Neural cell (in vitro differentiated cells): ENCODE data around the gene ACTR10.

Experiments used
- EZH2 ChIP-seq: fragments of 200-600, 300-800 bp; shearing (Covaris generic), sonication (generic); IDR thresholded peaks from 2 replicates; pipeline ENCODE4 v1.6.1; 2014; ENCODE audit warnings: antibody characterized with exemption, low read length, borderline replicate concordance, mild to moderate bottlenecking; ENCODE audit not compliant: insufficient read depth, poor library complexity, severe bottlenecking
- MXI1 ChIP-seq: fragments of 450-650 bp; conservative IDR thresholded peaks from 2 replicates; pipeline ENCODE4 v1.6.1; 2014; ENCODE audit warnings: antibody characterized with exemption, mild to moderate bottlenecking; ENCODE audit not compliant: poor library complexity, severe bottlenecking
- TF ChIP-seq, protein P1 (sequence below): fragments of 450-650 bp; IDR thresholded peaks from 2 replicates; pipeline ENCODE4 v1.5.1; 2014; ENCODE audit warnings: antibody characterized with exemption, mild to moderate bottlenecking, moderate library complexity; ENCODE audit not compliant: poor library complexity, severe bottlenecking
- TF ChIP-seq, protein P2 (sequence below): IDR thresholded peaks from 2 replicates; pipeline ENCODE4 v1.6.1; 2012; ENCODE audit warnings: borderline replicate concordance

DNA sequence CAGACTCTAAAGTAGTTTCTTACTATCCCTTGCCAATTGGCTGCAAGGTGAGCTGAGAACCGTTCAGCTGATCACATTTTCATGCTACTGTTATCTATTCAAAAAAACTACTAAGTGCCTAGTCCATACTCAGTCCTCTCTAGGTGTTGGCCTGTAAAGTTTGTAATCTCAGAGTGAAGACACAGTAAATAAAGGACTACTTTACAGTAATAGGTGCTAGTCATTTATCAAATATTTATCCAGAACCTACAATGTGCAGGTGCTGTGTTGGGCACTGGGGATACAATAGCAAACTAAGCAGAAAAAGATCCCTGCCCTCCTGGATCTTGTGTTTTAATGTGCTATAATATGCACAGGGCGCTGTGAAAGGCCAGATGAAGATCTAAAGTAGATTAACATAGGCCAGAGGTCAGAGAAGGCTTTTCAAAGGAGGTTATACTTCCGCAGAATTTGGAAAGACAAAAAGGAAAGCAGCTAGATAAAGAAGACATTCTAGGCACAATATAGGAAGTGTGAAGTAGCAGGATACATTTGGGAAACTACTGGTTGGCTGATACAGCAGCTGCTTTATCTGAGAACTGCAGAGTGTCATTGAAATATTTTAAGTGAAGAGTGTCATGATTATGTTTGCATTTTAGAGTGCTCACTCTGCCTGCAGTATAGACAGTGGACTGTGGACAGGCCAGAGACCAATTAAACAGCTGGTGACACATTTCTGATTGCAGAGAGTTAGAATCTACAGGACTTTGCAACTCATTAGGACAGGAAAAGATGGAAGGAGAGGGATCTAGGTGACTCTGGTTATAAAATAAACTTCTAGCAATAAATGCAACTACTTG lies 8.0 kb upstream of the ACTR10 start:
- TF ChIP-seq, protein P1, sequence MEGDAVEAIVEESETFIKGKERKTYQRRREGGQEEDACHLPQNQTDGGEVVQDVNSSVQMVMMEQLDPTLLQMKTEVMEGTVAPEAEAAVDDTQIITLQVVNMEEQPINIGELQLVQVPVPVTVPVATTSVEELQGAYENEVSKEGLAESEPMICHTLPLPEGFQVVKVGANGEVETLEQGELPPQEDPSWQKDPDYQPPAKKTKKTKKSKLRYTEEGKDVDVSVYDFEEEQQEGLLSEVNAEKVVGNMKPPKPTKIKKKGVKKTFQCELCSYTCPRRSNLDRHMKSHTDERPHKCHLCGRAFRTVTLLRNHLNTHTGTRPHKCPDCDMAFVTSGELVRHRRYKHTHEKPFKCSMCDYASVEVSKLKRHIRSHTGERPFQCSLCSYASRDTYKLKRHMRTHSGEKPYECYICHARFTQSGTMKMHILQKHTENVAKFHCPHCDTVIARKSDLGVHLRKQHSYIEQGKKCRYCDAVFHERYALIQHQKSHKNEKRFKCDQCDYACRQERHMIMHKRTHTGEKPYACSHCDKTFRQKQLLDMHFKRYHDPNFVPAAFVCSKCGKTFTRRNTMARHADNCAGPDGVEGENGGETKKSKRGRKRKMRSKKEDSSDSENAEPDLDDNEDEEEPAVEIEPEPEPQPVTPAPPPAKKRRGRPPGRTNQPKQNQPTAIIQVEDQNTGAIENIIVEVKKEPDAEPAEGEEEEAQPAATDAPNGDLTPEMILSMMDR = no peak
- TF ChIP-seq MXI1 (no peak), EZH2 (no peak)
- TF ChIP-seq, protein P2, sequence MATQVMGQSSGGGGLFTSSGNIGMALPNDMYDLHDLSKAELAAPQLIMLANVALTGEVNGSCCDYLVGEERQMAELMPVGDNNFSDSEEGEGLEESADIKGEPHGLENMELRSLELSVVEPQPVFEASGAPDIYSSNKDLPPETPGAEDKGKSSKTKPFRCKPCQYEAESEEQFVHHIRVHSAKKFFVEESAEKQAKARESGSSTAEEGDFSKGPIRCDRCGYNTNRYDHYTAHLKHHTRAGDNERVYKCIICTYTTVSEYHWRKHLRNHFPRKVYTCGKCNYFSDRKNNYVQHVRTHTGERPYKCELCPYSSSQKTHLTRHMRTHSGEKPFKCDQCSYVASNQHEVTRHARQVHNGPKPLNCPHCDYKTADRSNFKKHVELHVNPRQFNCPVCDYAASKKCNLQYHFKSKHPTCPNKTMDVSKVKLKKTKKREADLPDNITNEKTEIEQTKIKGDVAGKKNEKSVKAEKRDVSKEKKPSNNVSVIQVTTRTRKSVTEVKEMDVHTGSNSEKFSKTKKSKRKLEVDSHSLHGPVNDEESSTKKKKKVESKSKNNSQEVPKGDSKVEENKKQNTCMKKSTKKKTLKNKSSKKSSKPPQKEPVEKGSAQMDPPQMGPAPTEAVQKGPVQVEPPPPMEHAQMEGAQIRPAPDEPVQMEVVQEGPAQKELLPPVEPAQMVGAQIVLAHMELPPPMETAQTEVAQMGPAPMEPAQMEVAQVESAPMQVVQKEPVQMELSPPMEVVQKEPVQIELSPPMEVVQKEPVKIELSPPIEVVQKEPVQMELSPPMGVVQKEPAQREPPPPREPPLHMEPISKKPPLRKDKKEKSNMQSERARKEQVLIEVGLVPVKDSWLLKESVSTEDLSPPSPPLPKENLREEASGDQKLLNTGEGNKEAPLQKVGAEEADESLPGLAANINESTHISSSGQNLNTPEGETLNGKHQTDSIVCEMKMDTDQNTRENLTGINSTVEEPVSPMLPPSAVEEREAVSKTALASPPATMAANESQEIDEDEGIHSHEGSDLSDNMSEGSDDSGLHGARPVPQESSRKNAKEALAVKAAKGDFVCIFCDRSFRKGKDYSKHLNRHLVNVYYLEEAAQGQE = no peak
